HCT116 (cell line): ENCODE results near the gene STAC2. TPM values are rescaled to one million over a fixed set of nuclear protein-coding genes. Genes with fewer than 3 reads are reported as not detected.

Experiments used
- ATAC-seq: fragments of 200-7000 bp; cut with Tn5 transposase; 2 replicates; pipeline ENCODE4 v1.9.1; 2020; ENCODE audit warnings: mild to moderate bottlenecking, moderate library complexity
- Bru-seq: library from RNA; stranded (reverse); fragments of 400-500 nt; gene quantifications from one replicate; lab custom pipeline; 2021; lab: Mats Ljungman, UMichigan
- BruChase-seq, 2 experiments: library from RNA; stranded (reverse); fragments of 400-500 nt; gene quantifications; one replicate each; lab custom pipeline; 2021; lab: Mats Ljungman, UMichigan
- BruUV-seq: library from RNA; stranded (reverse); fragments of 400-500 nt; replicated peaks from 2 replicates; lab custom pipeline; 2021; lab: Mats Ljungman, UMichigan
- CTCF ChIA-PET: fragments of 300-600 bp; sonication (Branson Sonifier 250); formaldehyde crosslinking; loops from one replicate; lab custom pipeline; 2021; ENCODE audit warnings: antibody characterized with exemption; lab: Charles Lee
- POLR2A ChIA-PET: fragments of 300-600, 350-600 bp; sonication (Branson Sonifier 250); formaldehyde crosslinking; loops from one replicate; lab custom pipeline; 2021; ENCODE audit warnings: antibody characterized with exemption; lab: Charles Lee
- RAD21 ChIA-PET, 2 experiments: fragments of 300-600 bp; sonication (Branson Sonifier 250); formaldehyde crosslinking; loops; one replicate each; lab custom pipeline; 2023; ENCODE audit warnings: low total read pairs in 2 of 2; ENCODE audit not compliant: uncharacterized antibody in 2 of 2, unreplicated experiment in 2 of 2, low non-redundant PET in 1 of 2; lab: Charles Lee
- DNase-seq: peaks from one replicate; pipeline ENCODE4 v3.0.0-alpha.2; 2010; ENCODE audit warnings: low read depth, low spot score
- H2AFZ ChIP-seq: fragments of 200-600 bp; shearing (Covaris generic), sonication (generic); 2 replicates; pipeline ENCODE4 v1.6.1; 2017; ENCODE audit warnings: low read depth, mixed run types, mixed read lengths, antibody characterized with exemption, low read length; ENCODE audit not compliant: poor library complexity, severe bottlenecking
- H3K27ac ChIP-seq: 2 replicates; pipeline ENCODE4 v1.5.1; 2012; ENCODE audit warnings: low read depth, low read length
- H3K27me3 ChIP-seq: fragments of 200-600 bp; sonication (generic); 2 replicates; pipeline ENCODE4 v1.6.1; 2016; ENCODE audit warnings: mixed run types, low read length, mixed read lengths; ENCODE audit not compliant: insufficient read depth
- H3K36me3 ChIP-seq, 2 experiments: fragments of 200-500 bp in 1 of 2; fragments of 200-600 bp in 1 of 2; sonication (Bioruptor generic) in 1 of 2; sonication (generic) in 1 of 2; 2 replicates each; pipeline versions ENCODE4 v1.5.1 to v1.6.1; 2014 to 2016; ENCODE audit warnings: low read length in 2 of 2, inconsistent platforms in 1 of 2, mixed read lengths in 1 of 2, mixed run types in 1 of 2; ENCODE audit not compliant: insufficient read depth in 2 of 2, control insufficient read depth in 1 of 2
- H3K4me1 ChIP-seq, 2 experiments: fragments of 200-600 bp in 1 of 2; sonication (generic) in 1 of 2; 2 replicates each; pipeline versions ENCODE4 v1.5.1 to v1.6.1; 2012 to 2017; ENCODE audit warnings: low read length in 2 of 2, inconsistent platforms in 1 of 2, mild to moderate bottlenecking in 1 of 2, mixed read lengths in 1 of 2, mixed run types in 1 of 2, moderate library complexity in 1 of 2; ENCODE audit not compliant: insufficient read depth in 2 of 2, control insufficient read depth in 1 of 2
- H3K4me2 ChIP-seq: fragments of 200-600 bp; sonication (generic); 2 replicates; pipeline ENCODE4 v1.6.1; 2017; ENCODE audit warnings: mixed run types, low read length, mixed read lengths
- H3K4me3 ChIP-seq, 2 experiments: fragments of 200-600 bp in 1 of 2; sonication (generic) in 1 of 2; replicated peaks in 1 of 2; 2 replicates each; pipeline ENCODE4 v1.5.1; 2011 to 2016; ENCODE audit warnings: low read length in 2 of 2, control low read depth in 1 of 2, low read depth in 1 of 2, mild to moderate bottlenecking in 1 of 2, mixed read lengths in 1 of 2, mixed run types in 1 of 2
- H3K79me2 ChIP-seq: fragments of 200-600 bp; sonication (generic); 2 replicates; pipeline ENCODE4 v1.6.1; 2017; ENCODE audit warnings: mild to moderate bottlenecking, mixed run types, low read length, moderate library complexity, mixed read lengths; ENCODE audit not compliant: insufficient read depth
- H3K9ac ChIP-seq: fragments of 200-600 bp; sonication (generic); 2 replicates; pipeline ENCODE4 v1.6.1; 2016; ENCODE audit warnings: low read length, mixed read lengths
- H3K9me2 ChIP-seq: fragments of 200-600 bp; sonication (generic), shearing (Covaris generic); 2 replicates; pipeline ENCODE4 v1.6.1; 2017; ENCODE audit warnings: mixed run types, mild to moderate bottlenecking, moderate library complexity; ENCODE audit not compliant: insufficient read depth
- H3K9me3 ChIP-seq, 2 experiments: fragments of 200-500 bp in 1 of 2; fragments of 200-600 bp in 1 of 2; sonication (Bioruptor generic) in 1 of 2; sonication (generic) in 1 of 2; 2 replicates each; pipeline ENCODE4 v1.6.1; 2014 to 2017; ENCODE audit warnings: low read length in 2 of 2, mixed read lengths in 2 of 2, inconsistent platforms in 1 of 2, low read depth in 1 of 2, mild to moderate bottlenecking in 1 of 2, mixed run types in 1 of 2, moderate library complexity in 1 of 2; ENCODE audit not compliant: control insufficient read depth in 1 of 2, insufficient read depth in 1 of 2
- H4K20me1 ChIP-seq: fragments of 200-600 bp; sonication (generic), shearing (Covaris generic); 2 replicates; pipeline ENCODE4 v1.6.1; 2017; ENCODE audit warnings: mixed run types, mild to moderate bottlenecking, moderate library complexity; ENCODE audit not compliant: insufficient read depth
- CBX3 ChIP-seq: IDR thresholded peaks from 2 replicates; pipeline ENCODE4 v1.6.1; 2012; ENCODE audit warnings: low read depth
- CTCF ChIP-seq, 3 experiments: fragments of 200-600 bp in 1 of 3; sonication (generic) in 1 of 3; IDR thresholded peaks in 2 of 3; conservative IDR thresholded peaks in 1 of 3; 2 replicates each; pipeline ENCODE4 v1.5.1; 2012 to 2017; ENCODE audit warnings: low read depth in 2 of 3, low read length in 2 of 3, antibody characterized with exemption in 1 of 3, borderline replicate concordance in 1 of 3, control low read depth in 1 of 3, mild to moderate bottlenecking in 1 of 3, mixed read lengths in 1 of 3, mixed run types in 1 of 3, moderate library complexity in 1 of 3; ENCODE audit not compliant: insufficient read depth in 1 of 3
- EGR1 ChIP-seq: IDR thresholded peaks from 2 replicates; pipeline ENCODE4 v1.6.1; 2012; ENCODE audit warnings: low read depth
- ELF1 ChIP-seq: IDR thresholded peaks from 2 replicates; pipeline ENCODE4 v1.6.1; 2012; ENCODE audit warnings: low read depth, borderline replicate concordance
- EZH2phosphoT487 ChIP-seq: fragments of 200-600 bp; IDR thresholded peaks from 2 replicates; pipeline ENCODE4 v1.6.1; 2018; ENCODE audit warnings: antibody characterized with exemption, borderline replicate concordance
- JUND ChIP-seq: IDR thresholded peaks from 2 replicates; pipeline ENCODE4 v1.6.1; 2012
- MAX ChIP-seq: IDR thresholded peaks from 2 replicates; pipeline ENCODE4 v1.6.1; 2012
- POLR2AphosphoS5 ChIP-seq: IDR thresholded peaks from 2 replicates; pipeline ENCODE4 v1.6.1; 2011; ENCODE audit warnings: mild to moderate bottlenecking, low read depth, low read length, moderate library complexity
- SIN3A ChIP-seq: IDR thresholded peaks from 2 replicates; pipeline ENCODE4 v1.6.1; 2012; ENCODE audit warnings: low read depth
- TCF7L2 ChIP-seq: IDR thresholded peaks from 2 replicates; pipeline ENCODE4 v1.7.0; 2011; ENCODE audit warnings: borderline replicate concordance, inconsistent platforms; ENCODE audit not compliant: insufficient read depth, insufficient read length; ENCODE audit errors: extremely low read depth
- ZFX ChIP-seq: fragments of 450-650 bp; IDR thresholded peaks from 2 replicates; pipeline ENCODE4 v1.6.1; 2017
- intact Hi-C: fragments of 100-400 bp; cut with micrococcal nuclease; formaldehyde crosslinking; loops from 2 replicates; pipeline ENCODE4 v1.10.0; 2022
- long read RNA-seq: library from polyadenylated mRNA; unstranded; transcript quantifications from one replicate; pipeline ENCODE4 v2.0.0, GENCODE V29; 2021; ENCODE audit not compliant: unreplicated experiment
- polyA plus RNA-seq: library from polyadenylated mRNA; unstranded; fragments of >200 nt; gene quantifications from 2 replicates; pipeline ENCODE4 v1.2.1, GENCODE V29; 2012; ENCODE audit warnings: missing spikeins
- total RNA-seq: library from RNA; stranded (reverse); gene quantifications from one replicate; pipeline ENCODE4 v1.2.1, GENCODE V29; 2021; ENCODE audit not compliant: unreplicated experiment
- TF ChIP-seq, protein P1 (sequence below): IDR thresholded peaks from 2 replicates; pipeline ENCODE4 v1.6.1; 2011; ENCODE audit warnings: mild to moderate bottlenecking, low read length, moderate library complexity; ENCODE audit not compliant: insufficient replicate concordance; ENCODE audit errors: extremely low read depth

Gene STAC2, protein sequence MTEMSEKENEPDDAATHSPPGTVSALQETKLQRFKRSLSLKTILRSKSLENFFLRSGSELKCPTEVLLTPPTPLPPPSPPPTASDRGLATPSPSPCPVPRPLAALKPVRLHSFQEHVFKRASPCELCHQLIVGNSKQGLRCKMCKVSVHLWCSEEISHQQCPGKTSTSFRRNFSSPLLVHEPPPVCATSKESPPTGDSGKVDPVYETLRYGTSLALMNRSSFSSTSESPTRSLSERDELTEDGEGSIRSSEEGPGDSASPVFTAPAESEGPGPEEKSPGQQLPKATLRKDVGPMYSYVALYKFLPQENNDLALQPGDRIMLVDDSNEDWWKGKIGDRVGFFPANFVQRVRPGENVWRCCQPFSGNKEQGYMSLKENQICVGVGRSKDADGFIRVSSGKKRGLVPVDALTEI
- not detected for total RNA-seq
- polyA plus RNA-seq, result 0.02 TPM in 1 of 2 replicates, not detected in the other
- Bru-seq, nascent RNA, result not detected
- BruChase-seq, experiment 1, labeled RNA remaining after a 6-hour chase, result percentile 6 among the genes with signal in this experiment
- percentile 8 among the genes with signal in this experiment for BruChase-seq, experiment 2, labeled RNA remaining after a 2-hour chase
- long read RNA-seq, result 0 reads

DNA sequence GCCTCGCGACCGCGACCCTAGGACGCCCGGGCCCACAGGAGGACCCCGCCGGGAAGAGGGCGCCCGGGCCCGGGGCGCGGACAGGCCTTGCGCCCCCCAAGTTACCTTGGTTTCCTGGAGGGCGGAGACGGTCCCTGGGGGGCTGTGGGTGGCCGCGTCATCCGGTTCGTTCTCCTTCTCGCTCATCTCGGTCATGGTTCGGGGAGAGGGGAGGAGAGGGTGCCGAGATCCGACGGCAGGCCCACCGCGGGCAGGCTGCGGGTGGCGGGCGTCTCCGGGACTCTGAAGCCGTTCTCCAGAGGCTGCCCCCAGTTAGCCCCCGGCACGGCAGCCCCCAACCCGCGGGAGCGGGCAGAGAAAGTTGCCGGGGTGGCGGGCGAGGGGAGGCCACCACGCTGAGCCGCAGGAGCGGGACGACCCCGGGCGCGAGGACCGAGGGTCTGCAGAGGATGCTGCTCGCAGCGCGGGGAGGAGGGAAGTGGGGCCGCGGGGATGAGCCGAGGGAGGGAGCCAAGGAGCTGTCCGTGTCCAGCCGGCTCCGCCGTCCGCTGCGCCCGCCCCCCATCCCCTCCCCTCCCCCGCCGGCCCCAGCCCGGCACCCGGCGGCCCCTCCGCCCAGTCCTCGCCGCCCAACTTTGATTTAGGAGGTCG is at the start of gene STAC2:
TSS of gene STAC2 (minus strand) at position 638 of the 651 bp plus-strand sequence. CDS start at position 195, 443 bp downstream.
- intact Hi-C loops, result no loop called here
- DNase-seq, result no peak
- RAD21 ChIA-PET, result no interaction called here
- TF ChIP-seq MAX, result no peak
- no peak for TF ChIP-seq EZH2phosphoT487
- TF ChIP-seq POLR2AphosphoS5, result no peak
- no peak for TF ChIP-seq CTCF (IDR thresholded peaks at IDR 0.05 in 2 of 3, conservative IDR thresholded peaks at IDR 0.05 in 1 of 3; ENCODE audit: borderline replicate concordance in 1 of 3, insufficient read depth in 1 of 3, low read depth in 2 of 3, low read length in 2 of 3)
- TF ChIP-seq ELF1, result no peak
- TF ChIP-seq JUND, result no peak
- TF ChIP-seq ZFX, result no peak
- no peak for TF ChIP-seq CBX3
- TF ChIP-seq, protein P1, sequence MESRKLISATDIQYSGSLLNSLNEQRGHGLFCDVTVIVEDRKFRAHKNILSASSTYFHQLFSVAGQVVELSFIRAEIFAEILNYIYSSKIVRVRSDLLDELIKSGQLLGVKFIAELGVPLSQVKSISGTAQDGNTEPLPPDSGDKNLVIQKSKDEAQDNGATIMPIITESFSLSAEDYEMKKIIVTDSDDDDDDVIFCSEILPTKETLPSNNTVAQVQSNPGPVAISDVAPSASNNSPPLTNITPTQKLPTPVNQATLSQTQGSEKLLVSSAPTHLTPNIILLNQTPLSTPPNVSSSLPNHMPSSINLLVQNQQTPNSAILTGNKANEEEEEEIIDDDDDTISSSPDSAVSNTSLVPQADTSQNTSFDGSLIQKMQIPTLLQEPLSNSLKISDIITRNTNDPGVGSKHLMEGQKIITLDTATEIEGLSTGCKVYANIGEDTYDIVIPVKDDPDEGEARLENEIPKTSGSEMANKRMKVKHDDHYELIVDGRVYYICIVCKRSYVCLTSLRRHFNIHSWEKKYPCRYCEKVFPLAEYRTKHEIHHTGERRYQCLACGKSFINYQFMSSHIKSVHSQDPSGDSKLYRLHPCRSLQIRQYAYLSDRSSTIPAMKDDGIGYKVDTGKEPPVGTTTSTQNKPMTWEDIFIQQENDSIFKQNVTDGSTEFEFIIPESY, result no peak
- no peak for TF ChIP-seq TCF7L2
- TF ChIP-seq EGR1, result no peak
- no peak for TF ChIP-seq SIN3A
- TF ChIP-seq, all 23 proteins: peak for 0
- no peak within 1 kb of the TSS for H3K4me2 ChIP-seq
- peaks cover 7 to 16% of the 10 kb centered on the region in 2 experiments; a peak in 3 of 4 replicates for H3K4me1 ChIP-seq
- no peak within 1 kb of the TSS for H3K4me3 ChIP-seq
- H3K9me2 ChIP-seq, result no peaks in the 10 kb centered on the region
- no peak within 1 kb of the TSS for H2AFZ ChIP-seq
- no peaks in the 10 kb centered on the region for H3K36me3 ChIP-seq
- H3K9ac ChIP-seq, result no peak within 1 kb of the TSS
- POLR2A ChIA-PET, result no interaction called here
- no peaks in the 10 kb centered on the region for H3K27me3 ChIP-seq
- no peak within 1 kb of the TSS; the same call in 1 of the 2 replicates for H3K27ac ChIP-seq
- no TSS peak for BruUV-seq
- CTCF ChIA-PET, result no interaction called here
- H3K79me2 ChIP-seq, result no peaks in the 10 kb centered on the region
- ATAC-seq, result no peak
- no peaks in the 10 kb centered on the region for H3K9me3 ChIP-seq
- no peaks in the 10 kb centered on the region for H4K20me1 ChIP-seq
